HCT116 (cell line): ENCODE data around the gene PTH2. TPM values are rescaled to one million over a fixed set of nuclear protein-coding genes. Genes with fewer than 3 reads are reported as not detected.

Experiments
- ATAC-seq: fragments of 200-7000 bp; cut with Tn5 transposase; 2 replicates; pipeline ENCODE4 v1.9.1; 2020; ENCODE audit warnings: mild to moderate bottlenecking, moderate library complexity
- BruUV-seq: library from RNA; stranded (reverse); fragments of 400-500 nt; replicated peaks from 2 replicates; lab custom pipeline; 2021; lab: Mats Ljungman, UMichigan
- CTCF ChIA-PET: fragments of 300-600 bp; sonication (Branson Sonifier 250); formaldehyde crosslinking; loops from one replicate; lab custom pipeline; 2021; ENCODE audit warnings: antibody characterized with exemption; lab: Charles Lee
- POLR2A ChIA-PET: fragments of 300-600, 350-600 bp; sonication (Branson Sonifier 250); formaldehyde crosslinking; loops from one replicate; lab custom pipeline; 2021; ENCODE audit warnings: antibody characterized with exemption; lab: Charles Lee
- RAD21 ChIA-PET, 2 experiments: fragments of 300-600 bp; sonication (Branson Sonifier 250); formaldehyde crosslinking; loops; one replicate each; lab custom pipeline; 2023; ENCODE audit warnings: low total read pairs in 2 of 2; ENCODE audit not compliant: uncharacterized antibody in 2 of 2, unreplicated experiment in 2 of 2, low non-redundant PET in 1 of 2; lab: Charles Lee
- DNase-seq: peaks from one replicate; pipeline ENCODE4 v3.0.0-alpha.2; 2010; ENCODE audit warnings: low read depth, low spot score
- H2AFZ ChIP-seq: fragments of 200-600 bp; shearing (Covaris generic), sonication (generic); 2 replicates; pipeline ENCODE4 v1.6.1; 2017; ENCODE audit warnings: low read depth, mixed run types, mixed read lengths, antibody characterized with exemption, low read length; ENCODE audit not compliant: poor library complexity, severe bottlenecking
- H3K27ac ChIP-seq: 2 replicates; pipeline ENCODE4 v1.5.1; 2012; ENCODE audit warnings: low read depth, low read length
- H3K27me3 ChIP-seq: fragments of 200-600 bp; sonication (generic); 2 replicates; pipeline ENCODE4 v1.6.1; 2016; ENCODE audit warnings: mixed run types, low read length, mixed read lengths; ENCODE audit not compliant: insufficient read depth
- H3K36me3 ChIP-seq, 2 experiments: fragments of 200-500 bp in 1 of 2; fragments of 200-600 bp in 1 of 2; sonication (Bioruptor generic) in 1 of 2; sonication (generic) in 1 of 2; 2 replicates each; pipeline versions ENCODE4 v1.5.1 to v1.6.1; 2014 to 2016; ENCODE audit warnings: low read length in 2 of 2, inconsistent platforms in 1 of 2, mixed read lengths in 1 of 2, mixed run types in 1 of 2; ENCODE audit not compliant: insufficient read depth in 2 of 2, control insufficient read depth in 1 of 2
- H3K4me1 ChIP-seq, 2 experiments: fragments of 200-600 bp in 1 of 2; sonication (generic) in 1 of 2; 2 replicates each; pipeline versions ENCODE4 v1.5.1 to v1.6.1; 2012 to 2017; ENCODE audit warnings: low read length in 2 of 2, inconsistent platforms in 1 of 2, mild to moderate bottlenecking in 1 of 2, mixed read lengths in 1 of 2, mixed run types in 1 of 2, moderate library complexity in 1 of 2; ENCODE audit not compliant: insufficient read depth in 2 of 2, control insufficient read depth in 1 of 2
- H3K4me2 ChIP-seq: fragments of 200-600 bp; sonication (generic); 2 replicates; pipeline ENCODE4 v1.6.1; 2017; ENCODE audit warnings: mixed run types, low read length, mixed read lengths
- H3K4me3 ChIP-seq, 2 experiments: fragments of 200-600 bp in 1 of 2; sonication (generic) in 1 of 2; replicated peaks in 1 of 2; 2 replicates each; pipeline ENCODE4 v1.5.1; 2011 to 2016; ENCODE audit warnings: low read length in 2 of 2, control low read depth in 1 of 2, low read depth in 1 of 2, mild to moderate bottlenecking in 1 of 2, mixed read lengths in 1 of 2, mixed run types in 1 of 2
- H3K79me2 ChIP-seq: fragments of 200-600 bp; sonication (generic); 2 replicates; pipeline ENCODE4 v1.6.1; 2017; ENCODE audit warnings: mild to moderate bottlenecking, mixed run types, low read length, moderate library complexity, mixed read lengths; ENCODE audit not compliant: insufficient read depth
- H3K9ac ChIP-seq: fragments of 200-600 bp; sonication (generic); 2 replicates; pipeline ENCODE4 v1.6.1; 2016; ENCODE audit warnings: low read length, mixed read lengths
- H3K9me2 ChIP-seq: fragments of 200-600 bp; sonication (generic), shearing (Covaris generic); 2 replicates; pipeline ENCODE4 v1.6.1; 2017; ENCODE audit warnings: mixed run types, mild to moderate bottlenecking, moderate library complexity; ENCODE audit not compliant: insufficient read depth
- H3K9me3 ChIP-seq, 2 experiments: fragments of 200-500 bp in 1 of 2; fragments of 200-600 bp in 1 of 2; sonication (Bioruptor generic) in 1 of 2; sonication (generic) in 1 of 2; 2 replicates each; pipeline ENCODE4 v1.6.1; 2014 to 2017; ENCODE audit warnings: low read length in 2 of 2, mixed read lengths in 2 of 2, inconsistent platforms in 1 of 2, low read depth in 1 of 2, mild to moderate bottlenecking in 1 of 2, mixed run types in 1 of 2, moderate library complexity in 1 of 2; ENCODE audit not compliant: control insufficient read depth in 1 of 2, insufficient read depth in 1 of 2
- H4K20me1 ChIP-seq: fragments of 200-600 bp; sonication (generic), shearing (Covaris generic); 2 replicates; pipeline ENCODE4 v1.6.1; 2017; ENCODE audit warnings: mixed run types, mild to moderate bottlenecking, moderate library complexity; ENCODE audit not compliant: insufficient read depth
- EGR1 ChIP-seq: IDR thresholded peaks from 2 replicates; pipeline ENCODE4 v1.6.1; 2012; ENCODE audit warnings: low read depth
- JUND ChIP-seq: IDR thresholded peaks from 2 replicates; pipeline ENCODE4 v1.6.1; 2012
- POLR2A ChIP-seq: IDR thresholded peaks from 2 replicates; pipeline ENCODE4 v1.7.0; 2011; ENCODE audit warnings: borderline replicate concordance; ENCODE audit not compliant: insufficient read depth, insufficient read length; ENCODE audit errors: extremely low read depth
- RAD21 ChIP-seq: IDR thresholded peaks from 2 replicates; pipeline ENCODE4 v1.6.1; 2012; ENCODE audit warnings: low read depth, mild to moderate bottlenecking
- SIN3A ChIP-seq: IDR thresholded peaks from 2 replicates; pipeline ENCODE4 v1.6.1; 2012; ENCODE audit warnings: low read depth
- SP1 ChIP-seq: IDR thresholded peaks from 2 replicates; pipeline ENCODE4 v1.6.1; 2012; ENCODE audit warnings: low read depth
- SRF ChIP-seq: IDR thresholded peaks from 2 replicates; pipeline ENCODE4 v1.6.1; 2012; ENCODE audit warnings: low read depth
- TCF7L2 ChIP-seq: IDR thresholded peaks from 2 replicates; pipeline ENCODE4 v1.7.0; 2011; ENCODE audit warnings: borderline replicate concordance, inconsistent platforms; ENCODE audit not compliant: insufficient read depth, insufficient read length; ENCODE audit errors: extremely low read depth
- YY1 ChIP-seq: IDR thresholded peaks from 2 replicates; pipeline ENCODE4 v1.6.1; 2011; ENCODE audit warnings: low read length, low read depth, moderate library complexity, mild to moderate bottlenecking; ENCODE audit not compliant: insufficient replicate concordance; ENCODE audit errors: extremely low read depth
- ZFX ChIP-seq: fragments of 450-650 bp; IDR thresholded peaks from 2 replicates; pipeline ENCODE4 v1.6.1; 2017
- intact Hi-C: fragments of 100-400 bp; cut with micrococcal nuclease; formaldehyde crosslinking; loops from 2 replicates; pipeline ENCODE4 v1.10.0; 2022
- total RNA-seq: library from RNA; stranded (reverse); gene quantifications from one replicate; pipeline ENCODE4 v1.2.1, GENCODE V29; 2021; ENCODE audit not compliant: unreplicated experiment
- TF ChIP-seq, protein P1 (sequence below), 3 experiments: fragments of 200-600 bp in 1 of 3; sonication (generic) in 1 of 3; IDR thresholded peaks in 2 of 3; conservative IDR thresholded peaks in 1 of 3; 2 replicates each; pipeline ENCODE4 v1.5.1; 2012 to 2017; ENCODE audit warnings: low read depth in 2 of 3, low read length in 2 of 3, antibody characterized with exemption in 1 of 3, borderline replicate concordance in 1 of 3, control low read depth in 1 of 3, mild to moderate bottlenecking in 1 of 3, mixed read lengths in 1 of 3, mixed run types in 1 of 3, moderate library complexity in 1 of 3; ENCODE audit not compliant: insufficient read depth in 1 of 3

The PTH2 gene
- total RNA-seq, 1 experiment from 2014 or later = 9.5 TPM

GRCh38 chr19:49393881-49394280 lies 29.4 kb downstream of the PTH2 start:
- no peak overlapping the region for H3K4me2 ChIP-seq
- no peaks in the 10 kb centered on the region for H4K20me1 ChIP-seq
- no peaks in the 10 kb centered on the region for H3K9me3 ChIP-seq
- no TSS peak for BruUV-seq
- H3K79me2 ChIP-seq = no peaks in the 10 kb centered on the region
- H3K9me2 ChIP-seq = no peaks in the 10 kb centered on the region
- H3K4me3 ChIP-seq = no peak overlapping the region
- no peak overlapping the region for H3K9ac ChIP-seq
- no peak for ATAC-seq
- H3K27ac ChIP-seq = no peak overlapping the region
- TF ChIP-seq POLR2A (no peak), YY1 (no peak), JUND (no peak), EGR1 (no peak), SIN3A (no peak)
- CTCF ChIA-PET = interaction anchor here (1.0 kb wide), 1 partner anchor 49 kb away, joined by 4 read pairs; no protein-coding TSS in a partner anchor
- peaks cover 3 to 10% of the 10 kb centered on the region in 2 experiments; a peak in 3 of 4 replicates for H3K4me1 ChIP-seq
- H3K36me3 ChIP-seq = no peaks in the 10 kb centered on the region
- RAD21 ChIA-PET = no interaction called here
- H3K27me3 ChIP-seq = no peaks in the 10 kb centered on the region
- POLR2A ChIA-PET = no interaction called here
- no peak overlapping the region for H2AFZ ChIP-seq
- intact Hi-C loops = no loop called here
- DNase-seq = no peak

DNA sequence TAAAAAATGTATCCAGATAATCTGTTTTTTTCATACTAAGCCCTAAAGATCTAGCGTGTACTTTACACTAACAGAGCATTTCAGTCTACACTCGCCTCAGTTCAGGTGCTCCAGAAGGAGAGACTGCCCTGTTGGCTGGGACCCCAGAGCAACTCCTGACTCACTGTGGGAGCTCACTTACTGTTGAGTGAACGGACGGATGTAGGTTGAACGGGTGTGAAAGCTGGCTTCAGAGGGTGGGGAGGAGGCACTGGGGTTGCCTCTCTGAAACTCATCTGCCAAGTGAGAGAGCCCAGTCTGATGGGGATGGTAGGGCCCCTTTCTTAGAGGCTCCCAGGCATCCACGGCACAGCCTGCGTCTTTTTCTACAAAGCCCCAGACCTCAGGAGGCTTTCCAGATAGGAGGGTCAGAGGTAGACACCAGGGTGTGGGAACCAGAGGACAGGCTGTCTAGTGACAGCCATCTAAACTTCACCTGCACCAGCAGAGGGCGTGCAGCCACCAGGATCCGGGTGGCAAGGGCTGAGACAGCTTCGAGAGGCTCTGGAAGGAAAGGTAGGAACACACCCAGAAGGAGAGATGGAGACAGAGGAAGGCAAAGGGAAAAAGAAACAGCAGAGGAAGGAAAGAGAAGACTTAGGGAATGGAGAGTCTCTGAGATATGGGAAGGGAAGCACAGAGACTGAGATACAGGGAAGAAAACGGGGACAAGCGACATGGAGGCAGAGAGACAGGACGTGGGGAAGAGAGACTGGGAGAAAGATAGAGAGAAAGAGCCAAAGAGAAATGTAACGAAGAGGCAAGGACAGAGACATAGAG lies 31.5 kb downstream of the PTH2 start:
- no peaks in the 10 kb centered on the region for H3K79me2 ChIP-seq
- no TSS peak for BruUV-seq
- RAD21 ChIA-PET = interaction anchor here (1.0 to 2.0 kb wide), 5 partner anchors 29 to 85 kb away, joined by 3 to 5 read pairs (median 4); partner anchors contain the start of genes DKKL1 (in 1 of the 2) and PIH1D1 (in 1 of the 2)

More for the DNA sequence above, 31.5 kb downstream of the PTH2 start:
- Histone ChIP-seq H3K9ac (no peak overlapping the region), H3K27ac (no peak overlapping the region), H2AFZ (peak overlapping the region; percentile 83), H3K4me1 (peaks cover 3 to 10% of the 10 kb centered on the region in 2 experiments; a peak in 3 of 4 replicates), H3K4me3 (no peak overlapping the region), H3K4me2 (peak overlapping the region; percentile 57), H3K9me2 (no peaks in the 10 kb centered on the region), H3K27me3 (no peaks in the 10 kb centered on the region), H3K36me3 (no peaks in the 10 kb centered on the region), H4K20me1 (no peaks in the 10 kb centered on the region), H3K9me3 (no peaks in the 10 kb centered on the region)
- ATAC-seq = peak; percentile 98
- no peak for TF ChIP-seq SP1
- TF ChIP-seq YY1 = peak; percentile 57
- TF ChIP-seq TCF7L2 = no peak
- no peak for TF ChIP-seq ZFX
- TF ChIP-seq, protein P1, sequence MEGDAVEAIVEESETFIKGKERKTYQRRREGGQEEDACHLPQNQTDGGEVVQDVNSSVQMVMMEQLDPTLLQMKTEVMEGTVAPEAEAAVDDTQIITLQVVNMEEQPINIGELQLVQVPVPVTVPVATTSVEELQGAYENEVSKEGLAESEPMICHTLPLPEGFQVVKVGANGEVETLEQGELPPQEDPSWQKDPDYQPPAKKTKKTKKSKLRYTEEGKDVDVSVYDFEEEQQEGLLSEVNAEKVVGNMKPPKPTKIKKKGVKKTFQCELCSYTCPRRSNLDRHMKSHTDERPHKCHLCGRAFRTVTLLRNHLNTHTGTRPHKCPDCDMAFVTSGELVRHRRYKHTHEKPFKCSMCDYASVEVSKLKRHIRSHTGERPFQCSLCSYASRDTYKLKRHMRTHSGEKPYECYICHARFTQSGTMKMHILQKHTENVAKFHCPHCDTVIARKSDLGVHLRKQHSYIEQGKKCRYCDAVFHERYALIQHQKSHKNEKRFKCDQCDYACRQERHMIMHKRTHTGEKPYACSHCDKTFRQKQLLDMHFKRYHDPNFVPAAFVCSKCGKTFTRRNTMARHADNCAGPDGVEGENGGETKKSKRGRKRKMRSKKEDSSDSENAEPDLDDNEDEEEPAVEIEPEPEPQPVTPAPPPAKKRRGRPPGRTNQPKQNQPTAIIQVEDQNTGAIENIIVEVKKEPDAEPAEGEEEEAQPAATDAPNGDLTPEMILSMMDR (IDR thresholded peaks at IDR 0.05 in 2 of 3, conservative IDR thresholded peaks at IDR 0.05 in 1 of 3; ENCODE audit: borderline replicate concordance in 1 of 3, insufficient read depth in 1 of 3, low read depth in 2 of 3, low read length in 2 of 3) = peak; percentile 91 to 97 (median 93)
- no peak for TF ChIP-seq SRF
- TF ChIP-seq RAD21 = peak; percentile 98
- POLR2A ChIA-PET = interaction anchor here (0.7 to 1.3 kb wide), 3 partner anchors 12 to 60 kb away, joined by 3 to 4 read pairs (median 3); partner anchors contain the start of gene PIH1D1
- CTCF ChIA-PET = interaction anchor here (0.6 to 2.2 kb wide), 17 partner anchors 11 to 179 kb away, joined by 3 to 17 read pairs (median 5); partner anchors contain the start of genes ALDH16A1, GFY and PIH1D1
- DNase-seq = peak; percentile 60
- intact Hi-C loops = loop anchor here (1.0 kb wide), 2 partner anchors 52 to 156 kb away; no protein-coding TSS in a partner anchor
